SK-N-SH treated with all-trans-retinoic acid at 6 μM for 48 hours (cell line): ENCODE data around the gene TLCD1.

ENCODE experiments used
- ARNTL ChIP-seq: fragments of 450-650 bp; formaldehyde crosslinking; IDR thresholded peaks from 2 replicates; pipeline ENCODE4 v1.5.0; 2020; ENCODE audit warnings: low read depth, mild to moderate bottlenecking, moderate library complexity, borderline replicate concordance
- BACH2 ChIP-seq: fragments of 250-450 bp; sonication (Bioruptor Pico); IDR thresholded peaks from 2 replicates; pipeline ENCODE4 v1.9.0; 2021; ENCODE audit warnings: mild to moderate bottlenecking, borderline replicate concordance
- CSDC2 ChIP-seq: fragments of 250-450 bp; sonication (Bioruptor Pico); IDR thresholded peaks from 2 replicates; pipeline ENCODE4 v1.5.0; 2020; ENCODE audit warnings: mild to moderate bottlenecking, moderate library complexity
- PPARA ChIP-seq: fragments of 250-450 bp; sonication (Bioruptor Pico); IDR thresholded peaks from 2 replicates; pipeline ENCODE4 v1.5.0; 2020; ENCODE audit warnings: mild to moderate bottlenecking, borderline replicate concordance
- SNAI2 ChIP-seq: fragments of 250-450 bp; sonication (Bioruptor Pico); IDR thresholded peaks from 2 replicates; pipeline ENCODE4 v1.5.0; 2020; ENCODE audit warnings: mild to moderate bottlenecking, moderate library complexity
- ZFP3 ChIP-seq: fragments of 250-450 bp; sonication (Bioruptor Pico); IDR thresholded peaks from 2 replicates; pipeline ENCODE4 v1.5.0; 2020; ENCODE audit warnings: mild to moderate bottlenecking, moderate library complexity
- ZNF565 ChIP-seq: fragments of 450-650 bp; formaldehyde crosslinking; conservative IDR thresholded peaks from 2 replicates; pipeline ENCODE4 v1.5.0; 2020; ENCODE audit warnings: low read depth, mild to moderate bottlenecking, moderate library complexity
- ZNF8 ChIP-seq: fragments of 450-650 bp; formaldehyde crosslinking; IDR thresholded peaks from 2 replicates; pipeline ENCODE4 v1.5.0; 2020; ENCODE audit warnings: mild to moderate bottlenecking, moderate library complexity
- TF ChIP-seq, protein P1 (sequence below): fragments of 250-450 bp; sonication (Bioruptor Pico); IDR thresholded peaks from 2 replicates; pipeline ENCODE4 v1.5.1; 2020; ENCODE audit warnings: low read depth, mild to moderate bottlenecking, moderate library complexity
- TF ChIP-seq, protein P2 (sequence below): fragments of 250-450 bp; sonication (Bioruptor Pico); IDR thresholded peaks from 2 replicates; pipeline ENCODE4 v1.5.0; 2020; ENCODE audit warnings: mild to moderate bottlenecking, moderate library complexity

DNA sequence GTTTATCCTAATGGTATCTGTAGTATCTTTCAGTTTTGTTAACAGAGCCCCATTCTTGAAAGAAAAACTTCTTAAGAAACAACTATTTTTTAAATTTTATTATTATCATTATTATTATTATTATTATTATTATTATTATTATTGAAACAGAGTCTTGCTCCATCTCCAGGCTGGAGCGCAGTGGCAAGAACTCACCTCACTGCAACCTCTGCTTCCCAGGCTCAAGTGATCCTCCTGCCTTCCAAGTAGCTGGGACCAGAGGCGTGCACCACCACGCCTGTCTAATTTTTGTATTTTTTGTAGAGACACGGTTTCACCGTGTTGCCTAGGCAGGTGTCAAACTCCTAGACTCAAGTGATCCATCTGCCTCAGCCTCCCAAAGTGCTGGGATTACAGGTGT is 40.7 kb downstream of the TLCD1 start:
- TF ChIP-seq SNAI2 (CRISPR knock-in tag) = no peak
- TF ChIP-seq, protein P1, sequence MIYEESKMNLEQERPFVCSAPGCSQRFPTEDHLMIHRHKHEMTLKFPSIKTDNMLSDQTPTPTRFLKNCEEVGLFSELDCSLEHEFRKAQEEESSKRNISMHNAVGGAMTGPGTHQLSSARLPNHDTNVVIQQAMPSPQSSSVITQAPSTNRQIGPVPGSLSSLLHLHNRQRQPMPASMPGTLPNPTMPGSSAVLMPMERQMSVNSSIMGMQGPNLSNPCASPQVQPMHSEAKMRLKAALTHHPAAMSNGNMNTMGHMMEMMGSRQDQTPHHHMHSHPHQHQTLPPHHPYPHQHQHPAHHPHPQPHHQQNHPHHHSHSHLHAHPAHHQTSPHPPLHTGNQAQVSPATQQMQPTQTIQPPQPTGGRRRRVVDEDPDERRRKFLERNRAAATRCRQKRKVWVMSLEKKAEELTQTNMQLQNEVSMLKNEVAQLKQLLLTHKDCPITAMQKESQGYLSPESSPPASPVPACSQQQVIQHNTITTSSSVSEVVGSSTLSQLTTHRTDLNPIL (CRISPR knock-in tag) = no peak
- no peak for TF ChIP-seq ARNTL
- TF ChIP-seq BACH2 (CRISPR knock-in tag) = no peak
- TF ChIP-seq, protein P2, sequence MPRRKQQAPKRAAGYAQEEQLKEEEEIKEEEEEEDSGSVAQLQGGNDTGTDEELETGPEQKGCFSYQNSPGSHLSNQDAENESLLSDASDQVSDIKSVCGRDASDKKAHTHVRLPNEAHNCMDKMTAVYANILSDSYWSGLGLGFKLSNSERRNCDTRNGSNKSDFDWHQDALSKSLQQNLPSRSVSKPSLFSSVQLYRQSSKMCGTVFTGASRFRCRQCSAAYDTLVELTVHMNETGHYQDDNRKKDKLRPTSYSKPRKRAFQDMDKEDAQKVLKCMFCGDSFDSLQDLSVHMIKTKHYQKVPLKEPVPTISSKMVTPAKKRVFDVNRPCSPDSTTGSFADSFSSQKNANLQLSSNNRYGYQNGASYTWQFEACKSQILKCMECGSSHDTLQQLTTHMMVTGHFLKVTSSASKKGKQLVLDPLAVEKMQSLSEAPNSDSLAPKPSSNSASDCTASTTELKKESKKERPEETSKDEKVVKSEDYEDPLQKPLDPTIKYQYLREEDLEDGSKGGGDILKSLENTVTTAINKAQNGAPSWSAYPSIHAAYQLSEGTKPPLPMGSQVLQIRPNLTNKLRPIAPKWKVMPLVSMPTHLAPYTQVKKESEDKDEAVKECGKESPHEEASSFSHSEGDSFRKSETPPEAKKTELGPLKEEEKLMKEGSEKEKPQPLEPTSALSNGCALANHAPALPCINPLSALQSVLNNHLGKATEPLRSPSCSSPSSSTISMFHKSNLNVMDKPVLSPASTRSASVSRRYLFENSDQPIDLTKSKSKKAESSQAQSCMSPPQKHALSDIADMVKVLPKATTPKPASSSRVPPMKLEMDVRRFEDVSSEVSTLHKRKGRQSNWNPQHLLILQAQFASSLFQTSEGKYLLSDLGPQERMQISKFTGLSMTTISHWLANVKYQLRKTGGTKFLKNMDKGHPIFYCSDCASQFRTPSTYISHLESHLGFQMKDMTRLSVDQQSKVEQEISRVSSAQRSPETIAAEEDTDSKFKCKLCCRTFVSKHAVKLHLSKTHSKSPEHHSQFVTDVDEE (CRISPR knock-in tag) = no peak
- no peak for TF ChIP-seq ZFP3
- no peak for TF ChIP-seq PPARA
- no peak for TF ChIP-seq ZNF8 (CRISPR knock-in tag)
- no peak for TF ChIP-seq CSDC2
- TF ChIP-seq ZNF565 (CRISPR knock-in tag) = no peak
